Breast epithelium (tissue), 4 donors: Measurements from ENCODE around the gene FAM193A. TPM values are rescaled to one million over a fixed set of nuclear protein-coding genes. Genes with fewer than 3 reads are reported as not detected.
"Not testable (repeated sequence)": the region's sequence is repeated elsewhere in the genome, so short reads cannot be mapped to it uniquely, and the experiment has no call there.

Experiments used
- DNase-seq, 2 donors: peaks; one replicate each; pipeline ENCODE4 v3.0.0-alpha.2; 2019; ENCODE audit warnings: low spot score in 2 of 2
- H3K27ac ChIP-seq, 2 donors: fragments of 200-600 bp; sonication (generic) in 1 of 2; one replicate each; pipeline ENCODE4 v1.5.1; 2016 to 2019; ENCODE audit warnings: mild to moderate bottlenecking in 1 of 2
- H3K27me3 ChIP-seq, 2 donors: fragments of 200-600 bp; sonication (generic) in 1 of 2; one replicate each; pipeline versions ENCODE4 v1.5.1 to v1.6.0; 2017 to 2019; ENCODE audit warnings: control low read depth in 1 of 2, mild to moderate bottlenecking in 1 of 2
- H3K36me3 ChIP-seq: fragments of 200-600 bp; one replicate; pipeline ENCODE4 v1.5.1; 2019
- H3K4me1 ChIP-seq, 2 donors: fragments of 200-600 bp; sonication (generic); one replicate each; pipeline ENCODE4 v1.5.1; 2016 to 2019; ENCODE audit warnings: control low read depth in 1 of 2
- H3K4me3 ChIP-seq, 3 donors: fragments of 200-600 bp; sonication (generic); 1 replicate in 2 of 3; 2 replicates in 1 of 3; pipeline ENCODE4 v1.5.1; 2016 to 2019; ENCODE audit warnings: mild to moderate bottlenecking in 3 of 3, moderate library complexity in 2 of 3
- H3K9me3 ChIP-seq, 2 donors: fragments of 200-600 bp; sonication (generic) in 1 of 2; one replicate each; pipeline ENCODE4 v1.5.1; 2016 to 2019; ENCODE audit warnings: control low read depth in 1 of 2
- CTCF ChIP-seq, 3 donors: fragments of 450-650 bp; IDR thresholded peaks; one replicate each; pipeline ENCODE4 v1.5.1; 2016 to 2017; ENCODE audit warnings: antibody characterized with exemption in 3 of 3, mild to moderate bottlenecking in 3 of 3, moderate library complexity in 3 of 3
- POLR2A ChIP-seq: fragments of 450-650 bp; IDR thresholded peaks from one replicate; pipeline ENCODE4 v1.6.1; 2016; ENCODE audit warnings: antibody characterized with exemption, mild to moderate bottlenecking, moderate library complexity
- POLR2AphosphoS5 ChIP-seq, 3 donors: sonication (generic); formaldehyde crosslinking; IDR thresholded peaks; one replicate each; pipeline ENCODE4 v1.6.1; 2017; ENCODE audit warnings: antibody characterized with exemption in 3 of 3
- intact Hi-C: fragments of 100-400 bp; cut with DNase I; formaldehyde crosslinking; loops from one replicate; pipeline ENCODE4 v1.15.1; 2023; ENCODE audit warnings: low total_unique reads
- total RNA-seq, 3 donors: library from RNA; depleted of rRNA; stranded (reverse); fragments of >200 nt; gene quantifications; one replicate each; pipeline ENCODE4 v1.1.0, GENCODE V29; 2016

Gene FAM193A
- total RNA-seq, 3 donors from 2014 or later, result 24.5 to 26.5 (median 24.7) TPM

- peaks cover 7% of the 10 kb centered on the region for H3K36me3 ChIP-seq
- DNase-seq, result no peak
- H3K9me3 ChIP-seq, result no peaks in the 10 kb centered on the region
- TF ChIP-seq POLR2AphosphoS5 (IDR thresholded peaks at IDR 0.05) (no peak), POLR2A (no peak), CTCF (IDR thresholded peaks at IDR 0.05) (no peak)
- no peak overlapping the region for H3K4me3 ChIP-seq
- no peaks in the 10 kb centered on the region for H3K27me3 ChIP-seq
- intact Hi-C loops, result no loop called here
- H3K27ac ChIP-seq, result no peak overlapping the region
- H3K4me1 ChIP-seq, result no peaks in the 10 kb centered on the region
Measured at GRCh38 chr4:2510351-2511259, 25.8 kb upstream of the FAM193A start.

- TF ChIP-seq POLR2A (no peak), CTCF (IDR thresholded peaks at IDR 0.05) (no peak), POLR2AphosphoS5 (IDR thresholded peaks at IDR 0.05) (no peak)
- intact Hi-C loops, result no loop called here
- H3K27ac ChIP-seq, result peak overlapping the region in 1 of 2 donors; percentile 17
- H3K4me1 ChIP-seq, result no peaks in the 10 kb centered on the region
- no peak overlapping the region for H3K4me3 ChIP-seq
- no peaks in the 10 kb centered on the region for H3K27me3 ChIP-seq
- no peak for DNase-seq
- peaks cover 7% of the 10 kb centered on the region for H3K36me3 ChIP-seq
- H3K9me3 ChIP-seq, result no peaks in the 10 kb centered on the region
Measured at GRCh38 chr4:2511645-2512131, 24.8 kb upstream of the FAM193A start.

GRCh38 chr4:2512396-2513135 lies 23.9 kb upstream of the FAM193A start:
- no peak overlapping the region for H3K4me3 ChIP-seq
- H3K27me3 ChIP-seq, result no peaks in the 10 kb centered on the region
- no peaks in the 10 kb centered on the region for H3K4me1 ChIP-seq
- intact Hi-C loops, result no loop called here
- no peaks in the 10 kb centered on the region for H3K9me3 ChIP-seq
- DNase-seq, result no peak
- no peak overlapping the region for H3K27ac ChIP-seq
- TF ChIP-seq POLR2A (no peak), CTCF (IDR thresholded peaks at IDR 0.05) (no peak), POLR2AphosphoS5 (IDR thresholded peaks at IDR 0.05) (no peak)
- H3K36me3 ChIP-seq, result peaks cover 7% of the 10 kb centered on the region

- H3K36me3 ChIP-seq, H3K27me3 ChIP-seq, H3K27ac ChIP-seq, intact Hi-C loops, H3K4me3 ChIP-seq, DNase-seq, H3K4me1 ChIP-seq, H3K9me3 ChIP-seq: not testable (repeated sequence)
Measured at GRCh38 chr4:2514193-2514592, 22.3 kb upstream of the FAM193A start.

- H3K27ac ChIP-seq, DNase-seq, H3K9me3 ChIP-seq, H3K27me3 ChIP-seq, H3K4me3 ChIP-seq, intact Hi-C loops, H3K36me3 ChIP-seq, H3K4me1 ChIP-seq: not testable (repeated sequence)
Measured at GRCh38 chr4:2514944-2515343, 21.5 kb upstream of the FAM193A start.
